Cardiac fibroblast (primary cell): ENCODE measurements around the gene RPL28.
A peak's percentile ranks its signal among the peaks of the same experiment; 100 is the strongest.

ENCODE experiments used
- DNase-seq, 2 donors: peaks; one replicate each; pipeline versions ENCODE4 v3.0.0 to v3.0.0-alpha.2; 2010; ENCODE audit warnings: low read depth in 2 of 2
- H3K4me3 ChIP-seq, 2 donors: replicated peaks in 1 of 2; 1 replicate in 1 of 2; 2 replicates in 1 of 2; pipeline ENCODE4 v1.5.1; 2011; ENCODE audit warnings: low read depth in 2 of 2, low read length in 2 of 2, mild to moderate bottlenecking in 2 of 2, moderate library complexity in 1 of 2
- TF ChIP-seq, protein P1 (sequence below): IDR thresholded peaks from one replicate; pipeline ENCODE4 v1.5.1; 2011; ENCODE audit warnings: low read depth, mild to moderate bottlenecking, low read length, inconsistent platforms

RPL28 gene

DNA sequence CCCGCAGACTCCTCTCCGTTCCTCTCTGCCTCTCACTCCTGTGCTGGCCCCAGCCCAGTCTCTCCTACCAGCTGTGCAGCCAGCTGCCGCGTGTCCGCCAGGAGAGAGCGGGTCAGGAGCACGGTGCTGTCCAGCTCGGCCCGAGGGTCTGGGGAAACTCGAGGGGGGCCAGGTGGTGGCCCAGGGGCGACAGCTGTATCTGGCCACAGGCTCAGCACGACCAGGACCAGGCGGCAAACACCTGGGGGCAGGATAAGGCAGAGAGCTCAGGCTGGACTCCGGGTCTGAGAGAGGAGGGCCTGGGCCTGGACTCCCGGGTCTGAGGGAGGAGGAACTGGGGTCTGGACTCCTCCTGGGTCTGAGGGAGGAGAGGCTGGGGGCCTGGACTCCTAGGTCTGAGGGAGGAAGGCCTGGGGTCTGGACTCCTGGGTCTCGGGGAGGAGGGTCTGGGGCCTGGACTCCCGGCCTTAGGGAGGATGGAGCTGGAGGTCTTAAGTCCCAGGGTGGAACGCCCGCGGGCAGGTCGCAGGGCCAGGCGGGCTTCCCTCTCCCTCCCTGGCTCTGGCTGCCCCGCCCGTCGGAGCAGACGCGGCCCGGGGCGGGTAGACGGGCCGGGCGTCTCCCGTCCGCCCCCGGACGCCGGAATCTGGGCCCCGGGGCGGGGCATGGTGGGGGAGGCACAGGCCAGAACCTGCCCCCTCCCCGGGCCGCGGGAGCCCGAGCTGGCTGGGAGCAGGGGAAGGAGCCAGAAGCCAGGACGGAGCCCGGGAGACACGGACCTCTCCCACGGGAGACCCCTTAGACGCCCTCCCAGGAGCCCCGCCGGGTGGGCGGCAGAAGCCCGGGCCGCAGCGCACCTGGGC, 16.8 kb upstream of the RPL28 start:
- peak; percentile 34 to 61 for DNase-seq
- peak overlapping the region; percentile 19 to 47 for H3K4me3 ChIP-seq
- TF ChIP-seq, protein P1, sequence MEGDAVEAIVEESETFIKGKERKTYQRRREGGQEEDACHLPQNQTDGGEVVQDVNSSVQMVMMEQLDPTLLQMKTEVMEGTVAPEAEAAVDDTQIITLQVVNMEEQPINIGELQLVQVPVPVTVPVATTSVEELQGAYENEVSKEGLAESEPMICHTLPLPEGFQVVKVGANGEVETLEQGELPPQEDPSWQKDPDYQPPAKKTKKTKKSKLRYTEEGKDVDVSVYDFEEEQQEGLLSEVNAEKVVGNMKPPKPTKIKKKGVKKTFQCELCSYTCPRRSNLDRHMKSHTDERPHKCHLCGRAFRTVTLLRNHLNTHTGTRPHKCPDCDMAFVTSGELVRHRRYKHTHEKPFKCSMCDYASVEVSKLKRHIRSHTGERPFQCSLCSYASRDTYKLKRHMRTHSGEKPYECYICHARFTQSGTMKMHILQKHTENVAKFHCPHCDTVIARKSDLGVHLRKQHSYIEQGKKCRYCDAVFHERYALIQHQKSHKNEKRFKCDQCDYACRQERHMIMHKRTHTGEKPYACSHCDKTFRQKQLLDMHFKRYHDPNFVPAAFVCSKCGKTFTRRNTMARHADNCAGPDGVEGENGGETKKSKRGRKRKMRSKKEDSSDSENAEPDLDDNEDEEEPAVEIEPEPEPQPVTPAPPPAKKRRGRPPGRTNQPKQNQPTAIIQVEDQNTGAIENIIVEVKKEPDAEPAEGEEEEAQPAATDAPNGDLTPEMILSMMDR = no peak

DNA sequence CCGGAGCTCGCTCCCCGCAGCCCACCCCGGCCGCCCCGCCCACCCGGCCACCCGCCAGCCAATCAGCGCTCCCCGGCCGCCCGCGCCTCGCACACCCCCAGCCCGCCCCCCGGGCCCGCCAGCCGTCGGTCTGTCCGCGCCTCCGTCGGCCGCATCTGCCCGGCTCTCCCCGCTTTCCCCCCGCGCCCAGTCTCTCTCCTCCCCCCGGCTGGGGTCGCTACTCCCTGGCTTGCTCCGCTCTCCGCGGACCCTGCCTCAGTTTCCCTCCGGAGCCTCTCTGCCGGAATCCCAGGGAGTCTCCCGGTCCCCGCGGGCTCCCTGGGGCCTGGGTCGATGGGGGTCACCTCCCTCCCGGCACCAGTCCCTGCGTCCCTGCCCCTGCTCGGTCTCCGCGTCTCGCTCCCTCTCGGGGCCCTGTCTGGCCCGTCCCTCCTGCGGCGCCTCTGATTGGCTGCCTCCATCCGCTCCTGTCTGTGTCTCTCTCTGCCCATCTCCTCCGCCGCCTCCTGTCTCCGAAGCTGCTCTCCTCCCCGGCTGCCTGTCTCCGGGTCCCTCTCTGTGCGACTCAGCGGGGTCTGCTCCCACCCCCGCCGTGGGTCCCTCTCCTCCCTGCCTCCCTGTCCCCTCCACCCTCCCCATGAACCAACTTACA, 16.0 kb upstream of the RPL28 start:
- DNase-seq = peak; percentile 48 to 68

DNA sequence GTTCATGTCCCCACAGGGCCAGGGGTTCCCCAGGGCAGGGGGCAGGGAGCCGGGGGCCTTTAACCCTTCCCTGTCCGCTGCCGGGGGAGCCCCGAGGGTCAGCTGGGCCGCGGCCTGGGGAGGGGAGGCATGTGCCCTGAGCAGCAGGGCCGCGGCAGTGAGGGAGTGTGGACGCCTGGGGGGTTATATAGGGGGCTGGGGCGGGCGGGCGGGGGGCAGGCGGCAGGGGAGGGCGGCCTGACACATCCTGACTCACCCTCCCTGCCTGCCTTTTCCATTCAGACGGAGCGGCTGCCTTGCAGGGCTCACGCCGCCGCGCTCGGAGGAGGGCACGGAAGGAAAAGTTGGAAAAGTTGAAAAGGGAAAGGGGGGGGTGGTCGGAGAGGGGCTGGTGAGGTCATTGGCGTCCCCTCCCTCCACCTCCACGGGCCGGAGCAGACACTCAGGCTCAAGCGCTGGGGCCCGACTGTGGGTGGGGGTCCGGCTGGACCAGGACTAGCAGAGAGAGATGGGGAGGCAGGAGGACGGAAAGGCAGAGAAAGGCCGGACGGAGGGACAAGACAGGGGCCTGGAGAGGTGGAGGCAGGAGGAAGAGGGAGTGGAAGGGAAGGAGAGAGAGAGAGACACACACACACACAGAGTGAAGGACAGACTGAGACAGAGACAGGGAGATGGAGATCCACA, 15.3 kb upstream of the RPL28 start, which contains the start of gene IL11:
Gene IL11 (minus strand): TSS at position 159 of the 684 bp plus-strand sequence. CDS start 153 bp downstream, at position 6.
- TF ChIP-seq, protein P1 = no peak
- DNase-seq = peak in 1 of 2 donors; percentile 42
- H3K4me3 ChIP-seq = peak within 1 kb of the TSS; percentile 56 to 59

More for the DNA sequence above, 16.0 kb upstream of the RPL28 start:
- TF ChIP-seq, protein P1 = no peak
- peak overlapping the region; percentile 56 to 59 for H3K4me3 ChIP-seq

DNA sequence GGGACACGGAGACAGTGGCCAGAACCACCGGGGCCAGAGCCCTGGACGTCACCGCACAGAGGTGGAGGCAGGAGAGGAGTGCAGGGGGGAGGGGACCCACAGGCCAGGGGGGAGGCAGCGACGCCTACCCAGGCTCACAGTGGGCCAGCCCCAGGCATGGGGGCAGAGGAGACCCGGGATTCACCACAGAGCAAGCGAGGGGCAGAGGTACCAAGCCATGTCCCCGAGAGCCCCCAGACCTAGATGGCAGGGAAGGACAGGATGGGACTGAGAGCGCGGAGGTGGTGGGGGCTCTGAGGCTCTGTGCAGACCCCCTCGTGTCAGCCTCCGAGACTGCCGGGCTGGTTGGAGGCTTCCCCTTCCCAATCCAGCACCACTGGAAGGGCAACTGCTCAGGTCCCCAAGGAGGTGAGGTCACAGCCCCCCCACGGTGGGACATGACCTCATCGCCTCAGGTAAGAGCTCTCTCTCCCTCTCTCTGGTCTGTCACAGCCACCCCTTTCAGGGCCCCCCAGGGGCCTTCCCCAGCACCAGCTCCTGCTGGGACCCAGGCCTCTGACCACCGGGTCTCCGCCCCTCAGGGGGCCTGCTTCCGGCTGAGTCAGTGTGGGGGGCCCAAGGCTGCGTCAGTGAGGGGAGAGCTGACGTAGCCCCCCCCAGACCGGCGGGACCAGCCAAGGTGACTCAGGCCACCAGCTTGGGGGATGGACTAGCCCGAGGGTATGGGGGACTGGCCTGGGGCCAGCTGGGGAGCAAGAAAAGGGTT, 13.2 kb upstream of the RPL28 start:
- TF ChIP-seq, protein P1 = no peak
- DNase-seq = peak in 1 of 2 donors; percentile 51
- no peak overlapping the region for H3K4me3 ChIP-seq

DNA sequence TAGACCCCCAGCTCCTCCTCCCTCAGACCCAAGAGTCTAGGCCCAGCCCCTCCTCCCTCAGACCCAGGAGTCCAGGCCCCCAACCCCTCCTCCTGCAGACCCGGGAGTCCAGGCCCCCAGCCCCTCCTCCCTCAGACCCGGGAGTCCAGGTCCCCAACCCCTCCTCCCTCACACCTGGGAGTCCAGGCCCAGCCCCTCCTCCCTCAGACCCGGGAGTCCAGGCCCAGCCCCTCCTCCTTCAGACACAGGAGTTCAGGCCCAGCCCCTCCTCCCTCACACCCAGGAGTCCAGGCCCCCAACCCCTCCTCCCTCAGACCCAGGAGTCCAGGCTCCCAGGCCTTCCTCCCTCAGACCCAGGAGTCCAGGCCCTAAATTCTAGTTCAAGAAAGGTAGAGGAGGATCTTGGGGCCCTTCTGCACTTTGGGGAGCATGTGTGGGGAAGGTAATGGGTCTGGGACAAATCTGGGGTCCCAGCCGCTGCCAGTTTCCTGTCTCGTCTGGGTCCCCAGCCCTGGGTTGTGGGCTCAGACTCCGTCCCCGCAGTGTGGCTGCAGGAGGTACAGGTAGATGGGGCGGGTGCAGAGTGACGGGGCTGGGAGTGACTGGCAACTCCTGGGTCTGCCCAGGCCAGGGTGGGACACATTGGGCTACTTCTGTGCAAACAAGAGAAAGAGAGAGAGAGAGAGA, 12.3 kb upstream of the RPL28 start:
- no peak overlapping the region for H3K4me3 ChIP-seq
- DNase-seq = no peak
- TF ChIP-seq, protein P1 = no peak
